ENCODE data around the gene FOXJ3. TPM values are rescaled to one million over a fixed set of nuclear protein-coding genes. Genes with fewer than 3 reads are reported as not detected.

The FOXJ3 gene
- total and polyA plus RNA-seq, 2 of the 8 experiments (the other 6 are each of a cell fraction or from before 2014, with no cell fraction given), result 48.6 to 51.9 TPM

GRCh38 chr1:42321731-42322130, 13.3 kb downstream of the FOXJ3 start:
- no peak overlapping the region for H3K4me3 ChIP-seq (ENCODE audit: extremely low read depth in 1 of 4, insufficient read depth in 2 of 4, low read depth in 3 of 4, low read length in 4 of 4)
- H3K4me2 ChIP-seq (ENCODE audit: insufficient read depth in 1 of 2, low read depth in 2 of 2, low read length in 2 of 2), result no peak overlapping the region
- H3K27ac ChIP-seq (ENCODE audit: low read depth, low read length), result no peak overlapping the region
- ChIA-PET POLR2A (ENCODE audit: partially characterized antibody) (no interaction called here), CTCF (ENCODE audit: partially characterized antibody) (no interaction called here)
- no peaks in the 10 kb centered on the region for H3K9me3 ChIP-seq (ENCODE audit: insufficient read depth in 2 of 2, low read depth in 1 of 2, low read length in 1 of 2)
- no peak overlapping the region for H3K18ac ChIP-seq (ENCODE audit: extremely low read depth, low read length)
- H3K4ac ChIP-seq (replicated peaks; ENCODE audit: insufficient read length, low read depth, low read length), result no peak overlapping the region
- no peak overlapping the region for H2BK5ac ChIP-seq (ENCODE audit: low read depth, low read length)
- H4K5ac ChIP-seq (ENCODE audit: insufficient read length, low read depth, low read length), result no peak overlapping the region
- H3K79me2 ChIP-seq (ENCODE audit: control insufficient read depth in 1 of 2, insufficient read depth in 2 of 2, low read length in 2 of 2), result peaks cover 18 to 94% of the 10 kb centered on the region in 2 experiments
- H2AK5ac ChIP-seq (ENCODE audit: low read depth, low read length), result no peak overlapping the region
- H3K14ac ChIP-seq (ENCODE audit: insufficient read length), result no peak overlapping the region
- H3K56ac ChIP-seq (replicated peaks; ENCODE audit: insufficient read length, low read depth, low read length), result no peak overlapping the region
- H3K79me1 ChIP-seq (ENCODE audit: low read depth, low read length), result 0 out of 2 replicates have a peak, but pooled peaks cover 2% of the 10 kb centered on the region
- DNase-seq (ENCODE audit: low read depth in 1 of 2, low spot score in 2 of 2) (no peak), FAIRE-seq (no peak)
- TF ChIP-seq CBX8 (IDR thresholded peaks at IDR 0.05; ENCODE audit: borderline replicate concordance, low read depth, low read length) (no peak), CEBPB (IDR thresholded peaks at IDR 0.05; ENCODE audit: low read depth, low read length) (no peak), TBP (IDR thresholded peaks at IDR 0.05; ENCODE audit: low read depth, low read length) (no peak), MAFK (IDR thresholded peaks at IDR 0.05; ENCODE audit: low read depth, low read length) (no peak), EP300 (IDR thresholded peaks at IDR 0.05; ENCODE audit: borderline replicate concordance in 1 of 2, low read depth in 2 of 2, low read length in 2 of 2) (no peak), SP1 (IDR thresholded peaks at IDR 0.05; ENCODE audit: low read depth, low read length) (no peak), TAF1 (IDR thresholded peaks at IDR 0.05; ENCODE audit: low read depth, low read length) (no peak)
- TF ChIP-seq, protein P1, sequence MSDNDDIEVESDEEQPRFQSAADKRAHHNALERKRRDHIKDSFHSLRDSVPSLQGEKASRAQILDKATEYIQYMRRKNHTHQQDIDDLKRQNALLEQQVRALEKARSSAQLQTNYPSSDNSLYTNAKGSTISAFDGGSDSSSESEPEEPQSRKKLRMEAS (IDR thresholded peaks at IDR 0.05), result no peak
- no peaks in the 10 kb centered on the region for H3K27me3 ChIP-seq (replicated peaks in 1 of 4; ENCODE audit: control insufficient read depth in 3 of 4, extremely low read depth in 1 of 4, insufficient read depth in 3 of 4, low read length in 3 of 4)
- H2BK15ac ChIP-seq (ENCODE audit: low read length), result no peak overlapping the region
- H4K8ac ChIP-seq (ENCODE audit: extremely low read depth, insufficient read depth, low read length), result no peak overlapping the region
- no peak overlapping the region for H2BK12ac ChIP-seq (ENCODE audit: low read depth, low read length)
- H3K36me3 ChIP-seq (ENCODE audit: control insufficient read depth in 2 of 4, insufficient read depth in 4 of 4, low read length in 3 of 4), result no peaks in the 10 kb centered on the region
- no peak overlapping the region for H4K91ac ChIP-seq (replicated peaks; ENCODE audit: insufficient read length, low read length)
- no peaks in the 10 kb centered on the region for H3K23me2 ChIP-seq (ENCODE audit: low read depth, low read length)
- H2AFZ ChIP-seq (ENCODE audit: low read length), result no peak overlapping the region
- WGBS, 2 experiments (ENCODE audit: extremely low coverage in 1 of 2, insufficient coverage in 1 of 2, insufficient read length in 1 of 2, insufficient replicate concordance in 2 of 2, low coverage in 1 of 2, low lambda C conversion rate in 2 of 2, missing lambda C conversion rate in 1 of 2), result 84% methylated on average over 4 of the region's 4 CpGs; no CpG with 5 or more reads in 1 of the 2 experiments
- H3K9ac ChIP-seq (replicated peaks in 1 of 4; ENCODE audit: extremely low read depth in 1 of 4, low read depth in 3 of 4, low read length in 3 of 4), result no peak overlapping the region
- no peak overlapping the region for H2BK120ac ChIP-seq (replicated peaks; ENCODE audit: low read depth, low read length)
- H4K20me1 ChIP-seq (replicated peaks in 1 of 2; ENCODE audit: control insufficient read depth in 1 of 2, insufficient read depth in 2 of 2, low read length in 2 of 2), result peaks cover 25 to 27% of the 10 kb centered on the region in 2 experiments
- H3K4me1 ChIP-seq (replicated peaks in 1 of 4; ENCODE audit: control insufficient read depth in 3 of 4, insufficient read depth in 4 of 4, low read length in 3 of 4), result no peaks in the 10 kb centered on the region
- H3K23ac ChIP-seq (ENCODE audit: insufficient read length), result no peak overlapping the region
- H2BK20ac ChIP-seq (ENCODE audit: low read length), result no peak overlapping the region

Data from H1 (cell line).